K562 (cell line): Measurements from ENCODE around the gene EGR1.

ENCODE experiments used
- HDAC2 ChIP-seq: fragments of 450-650 bp; IDR thresholded peaks from 2 replicates; pipeline ENCODE4 v1.6.1; 2016; ENCODE audit warnings: mild to moderate bottlenecking
- TEAD4 ChIP-seq, 2 experiments: sonication (generic) in 1 of 2; formaldehyde crosslinking in 1 of 2; IDR thresholded peaks; 2 replicates each; pipeline versions ENCODE4 v1.6.1 to v1.8.0; 2012 to 2022; ENCODE audit warnings: borderline replicate concordance in 1 of 2, inconsistent platforms in 1 of 2, low read length in 1 of 2, mild to moderate bottlenecking in 1 of 2, missing genetic modification reagents in 1 of 2

GRCh38 chr5:138444078-138444773, 21.1 kb upstream of the EGR1 start:
- TF ChIP-seq HDAC2 = no peak
- TF ChIP-seq TEAD4 (IDR thresholded peaks at IDR 0.05; ENCODE audit: low read length) = no peak
- TF ChIP-seq TEAD4 (CRISPR knock-in tag; IDR thresholded peaks at IDR 0.05; ENCODE audit: borderline replicate concordance) = no peak
